GM21447 (cell line): ENCODE results near the gene NKPD1.
"Not testable (repeated sequence)": the region's sequence is repeated elsewhere in the genome, so short reads cannot be mapped to it uniquely, and the experiment has no call there.

Experiments used
- ATAC-seq: cut with Tn5 transposase; IDR thresholded peaks from one replicate; pipeline ENCODE4 v1.9.1; 2021; ENCODE audit not compliant: unreplicated experiment

NKPD1 gene

GRCh38 chr19:45119582-45119981 lies 41.2 kb downstream of the NKPD1 start:
- ATAC-seq = no peak

- not testable (repeated sequence) for ATAC-seq
Measured at GRCh38 chr19:45118591-45119355, 42.0 kb downstream of the NKPD1 start.

GRCh38 chr19:45118106-45118505 lies 42.7 kb downstream of the NKPD1 start:
- no peak for ATAC-seq

- ATAC-seq = no peak
Measured at GRCh38 chr19:45117671-45118070, 43.1 kb downstream of the NKPD1 start.

- ATAC-seq = peak; percentile 43
Measured at GRCh38 chr19:45117167-45117594, 43.6 kb downstream of the NKPD1 start.

GRCh38 chr19:45115809-45116615 lies 44.8 kb downstream of the NKPD1 start:
- no peak for ATAC-seq

- no peak for ATAC-seq
Measured at GRCh38 chr19:45114116-45114515, 46.7 kb downstream of the NKPD1 start.

GRCh38 chr19:45113628-45114027 lies 47.2 kb downstream of the NKPD1 start:
- no peak for ATAC-seq

- no peak for ATAC-seq
Measured at GRCh38 chr19:45112111-45112827, 48.5 kb downstream of the NKPD1 start.
